ENCODE data around the gene NEGR1.
"Not testable (repeated sequence)": the region's sequence is repeated elsewhere in the genome, so short reads cannot be mapped to it uniquely, and the experiment has no call there.

Gene NEGR1

DNA sequence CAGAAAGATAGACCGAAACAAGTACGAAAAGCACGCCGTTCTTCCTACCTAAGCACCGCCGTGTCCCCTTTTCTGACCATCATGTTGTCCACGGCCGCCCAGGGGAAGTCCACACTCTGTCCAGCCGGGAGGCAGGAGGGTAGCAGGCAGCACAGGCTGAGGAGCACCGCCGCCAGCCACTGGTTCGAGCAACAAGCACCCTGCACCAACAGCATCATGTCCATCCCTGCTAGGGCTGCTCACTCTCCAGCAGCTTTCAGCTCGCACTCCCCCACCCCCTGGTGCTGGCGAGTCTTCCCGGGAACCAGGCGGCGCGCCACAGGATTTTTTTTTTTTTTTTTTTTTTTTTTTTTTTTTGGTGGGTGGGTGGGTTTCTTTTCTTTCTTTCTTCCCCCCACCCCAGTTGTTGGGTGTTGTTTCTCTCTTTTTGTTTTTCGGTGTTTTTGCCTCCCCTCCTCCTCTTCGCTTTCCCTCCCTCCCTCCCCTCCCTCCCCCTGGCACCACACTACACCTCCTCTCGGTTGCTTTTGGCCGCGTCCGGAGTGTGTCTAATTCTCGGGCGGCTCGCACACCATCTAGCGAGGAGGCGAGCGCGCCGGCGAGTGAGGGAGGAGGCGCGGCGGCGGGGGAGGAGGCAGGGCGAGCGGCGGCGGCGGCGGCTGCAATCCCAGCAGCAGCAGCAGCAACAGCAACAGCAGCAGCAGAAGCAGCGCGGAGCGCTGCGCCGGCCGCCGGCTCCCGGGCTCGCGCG lies at the start of gene NEGR1:
TSS of gene NEGR1 (minus strand) at position 269 of the 751 bp plus-strand sequence.
- peak in 1 of 4 experiments; percentile 41 for DNase-seq

DNA sequence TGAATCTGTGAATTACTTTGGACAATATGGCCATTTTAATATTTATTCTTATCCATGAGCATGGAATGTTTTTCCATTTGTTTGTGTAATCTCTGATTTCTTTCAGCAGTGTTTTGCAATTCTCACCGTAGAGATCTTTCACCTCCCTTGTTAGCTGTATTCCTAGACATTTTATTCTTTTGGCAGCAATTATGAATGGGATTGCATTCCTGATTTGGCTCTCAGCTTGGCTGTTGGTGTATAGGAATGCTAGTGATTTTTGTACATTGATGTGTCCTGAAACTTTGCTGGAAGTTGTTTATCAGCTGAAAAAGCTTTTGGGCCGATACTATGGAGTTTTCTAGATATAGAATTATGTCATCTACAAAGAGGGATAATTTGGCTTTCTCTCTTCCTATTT lies 44.2 kb upstream of the NEGR1 start:
- DNase-seq: no peak

DNA sequence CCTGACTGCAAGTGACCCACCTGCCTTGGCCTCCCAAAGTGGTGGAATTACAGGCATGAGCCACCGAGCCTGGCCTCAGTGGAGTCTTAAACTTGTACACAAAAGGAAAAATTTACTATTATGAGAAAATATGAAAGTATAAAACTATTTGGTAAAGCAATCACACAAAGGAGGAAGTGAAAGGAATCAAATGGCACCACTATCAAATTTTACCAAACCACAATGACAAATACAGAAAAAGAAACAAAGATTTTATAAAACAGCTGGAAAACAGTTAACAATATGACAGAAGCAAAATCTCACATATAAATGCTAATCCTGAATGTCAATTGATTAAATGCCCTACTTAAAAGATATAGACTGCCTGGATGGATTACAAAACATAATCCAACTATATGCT lies 42.1 kb upstream of the NEGR1 start:
- DNase-seq: no peak

DNA sequence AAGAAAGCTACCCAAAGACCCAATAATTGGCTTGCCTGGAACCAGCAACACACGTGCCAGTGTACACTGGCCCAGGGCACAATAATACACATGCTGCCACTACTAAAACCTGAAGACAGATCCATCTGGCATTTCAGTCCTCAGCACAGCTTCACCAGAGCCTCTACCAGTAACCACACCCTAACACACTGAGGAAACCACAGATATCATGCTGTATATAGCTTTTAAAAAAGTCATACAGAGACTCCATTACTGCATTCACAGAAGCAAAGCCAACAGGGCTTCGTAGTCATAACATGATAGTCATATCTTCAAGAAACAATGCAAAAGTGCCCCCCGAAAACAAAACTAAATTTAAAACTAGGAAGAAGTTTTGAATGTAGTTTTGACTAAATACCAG lies 40.6 kb upstream of the NEGR1 start:
- DNase-seq: no peak

DNA sequence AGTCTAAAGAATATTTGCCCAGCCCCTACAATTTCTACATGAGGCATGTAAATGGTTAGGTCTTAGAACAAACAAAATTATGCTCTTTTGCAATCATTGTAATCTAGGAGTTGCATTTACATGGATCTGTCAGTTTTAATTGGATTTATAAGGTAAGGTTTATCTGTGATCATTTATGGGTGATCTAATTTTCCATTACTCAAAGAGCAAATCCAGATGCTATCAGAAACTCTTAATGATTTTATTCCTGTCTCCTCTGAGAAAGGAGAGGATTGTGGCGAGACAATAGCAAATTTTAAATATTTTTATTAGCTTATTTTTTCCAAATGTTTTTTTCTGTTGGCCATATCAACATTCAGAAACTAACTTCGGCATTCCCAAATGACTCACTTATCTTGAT lies 14.2 kb upstream of the NEGR1 start:
- DNase-seq: no peak

DNA sequence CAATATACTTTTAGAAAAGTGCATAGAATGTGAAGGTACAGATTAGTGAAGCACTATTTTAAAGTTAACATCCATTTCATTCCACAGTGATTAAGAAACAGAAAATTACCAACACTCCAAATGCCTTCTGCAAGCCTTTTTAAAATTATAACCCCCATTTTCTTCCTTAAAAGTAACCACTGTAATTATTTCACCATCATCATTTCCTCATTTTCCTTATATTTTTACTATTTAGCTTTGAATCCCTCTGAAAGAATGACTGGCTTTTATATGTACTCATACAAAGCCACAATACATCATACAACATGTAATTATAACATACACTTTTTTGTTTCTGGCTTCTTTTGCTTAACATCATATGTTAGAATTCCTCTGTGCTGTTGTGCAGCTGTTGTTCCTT lies 6.5 kb upstream of the NEGR1 start:
- DNase-seq: no peak

DNA sequence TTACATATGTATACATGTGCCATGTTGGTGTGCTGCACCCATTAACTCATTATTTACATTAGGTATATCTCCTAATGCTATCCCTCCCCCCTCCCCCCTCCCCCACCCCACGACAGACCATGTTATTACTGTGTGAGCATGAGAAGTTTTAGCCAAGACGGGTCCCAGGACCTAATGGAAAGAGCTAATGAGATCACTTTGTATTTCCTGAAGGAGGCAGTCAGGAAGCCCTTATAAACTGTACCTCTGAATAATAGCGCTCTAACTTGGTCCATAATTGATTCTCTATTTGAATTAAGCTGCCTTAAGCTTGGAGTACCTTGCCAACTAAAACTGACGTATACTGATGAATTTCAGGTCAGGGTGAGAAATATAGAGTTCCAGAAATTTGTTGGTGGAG lies 4.1 kb upstream of the NEGR1 start:
- DNase-seq: no peak

DNA sequence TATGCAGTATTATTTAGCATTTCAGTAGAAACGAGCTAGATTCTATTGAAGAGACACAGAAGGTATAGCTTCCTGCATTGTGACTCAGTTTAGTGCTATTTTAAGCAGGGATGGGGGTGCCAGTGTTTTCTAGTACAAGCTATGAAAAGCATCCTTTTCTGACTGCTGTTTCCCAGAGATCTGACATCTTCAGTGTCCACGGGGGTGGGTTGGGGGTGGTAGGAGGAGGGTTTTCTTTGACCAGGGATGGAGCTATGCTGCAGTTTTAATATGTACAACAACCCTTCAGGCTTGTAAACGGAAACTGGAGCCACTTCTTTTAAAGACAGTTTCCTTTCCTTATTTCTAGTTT lies 2.7 kb upstream of the NEGR1 start:
- no peak for DNase-seq

DNA sequence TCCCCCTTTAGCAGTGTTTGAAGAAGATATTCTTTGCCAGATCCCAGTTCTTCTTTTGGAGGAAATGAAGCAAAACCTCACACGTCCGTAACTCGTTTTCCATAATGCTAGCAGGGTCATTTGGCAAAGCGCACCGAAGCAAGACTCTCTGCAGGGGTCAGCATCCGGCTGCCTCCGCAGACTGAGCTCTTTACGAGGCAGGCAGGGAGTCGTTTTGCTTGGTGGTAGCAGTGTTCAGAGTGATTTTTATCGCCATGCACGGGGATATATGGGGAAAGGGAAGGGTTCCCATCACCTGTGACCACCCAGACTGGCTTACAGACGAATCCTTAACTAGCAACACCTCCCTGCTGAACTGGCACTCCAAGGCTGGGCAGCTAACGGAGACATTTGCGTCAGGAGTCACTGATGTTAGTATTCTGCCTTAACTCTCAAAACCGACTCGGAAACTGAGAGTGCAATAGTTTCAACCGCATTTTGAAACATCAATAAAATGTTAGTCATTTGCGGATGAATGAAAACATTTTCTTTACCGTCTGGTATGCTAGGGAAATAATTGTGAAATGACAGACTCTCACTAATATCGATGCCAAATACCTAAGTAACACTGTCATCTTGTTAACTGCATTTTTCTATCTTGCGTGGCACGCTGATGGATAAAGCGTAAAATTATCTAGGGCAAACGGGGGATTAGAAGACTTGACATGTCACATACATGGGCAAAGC lies 2.2 kb upstream of the NEGR1 start:
- no peak for DNase-seq

DNA sequence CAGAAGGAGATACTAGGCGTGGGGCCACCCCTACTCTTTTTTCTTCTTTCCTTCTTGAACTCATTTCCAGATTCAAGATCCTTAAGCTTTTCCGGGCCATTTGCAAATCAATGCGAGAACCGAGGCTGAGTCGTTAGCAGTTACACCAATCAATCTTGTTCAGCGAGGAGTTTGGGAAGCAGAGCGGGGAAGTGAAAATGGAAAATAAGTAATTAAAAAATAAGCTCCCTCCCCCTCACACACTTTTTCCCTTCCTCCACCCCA lies 1.7 kb upstream of the NEGR1 start:
- DNase-seq: no peak

DNA sequence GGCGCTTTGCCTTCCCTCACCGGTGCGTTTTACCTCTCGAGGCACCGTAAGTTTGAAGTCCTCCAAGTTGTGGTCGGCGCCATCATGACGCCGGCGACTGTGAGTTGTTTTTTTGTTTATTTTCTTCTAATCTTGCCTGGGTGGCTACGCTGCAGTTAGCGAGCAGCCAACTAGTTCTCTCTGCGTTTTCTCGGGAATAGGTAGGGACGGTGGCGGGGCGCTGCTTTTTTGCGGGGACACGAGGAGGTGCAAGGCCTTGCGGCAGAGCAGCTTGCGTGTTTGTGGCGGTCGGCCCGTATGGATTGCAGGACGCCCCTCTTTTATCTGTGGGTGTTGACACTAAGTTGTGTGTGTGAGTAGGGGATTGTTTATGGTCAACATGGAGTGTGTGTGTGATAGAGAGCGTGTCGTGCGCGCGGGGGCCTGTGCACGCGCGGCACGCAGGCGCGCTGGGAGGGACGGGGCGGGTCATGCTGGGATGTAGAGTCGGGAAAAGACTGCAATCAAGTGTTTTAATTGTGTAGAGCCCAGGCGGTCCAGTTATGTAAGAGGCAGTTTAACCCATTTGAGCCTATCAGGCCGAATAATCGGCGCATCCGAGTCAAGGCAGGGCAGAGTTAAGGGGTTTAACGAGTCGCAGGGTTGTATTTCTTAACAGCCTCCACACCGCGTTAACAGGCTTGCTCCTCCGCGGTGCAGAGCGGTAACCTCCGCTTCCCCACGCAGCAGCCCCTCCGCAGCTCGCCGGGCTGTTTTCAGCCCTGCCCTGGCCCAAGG lies 1.2 kb upstream of the NEGR1 start:
- peak in 1 of 4 experiments; percentile 3 for DNase-seq

DNA sequence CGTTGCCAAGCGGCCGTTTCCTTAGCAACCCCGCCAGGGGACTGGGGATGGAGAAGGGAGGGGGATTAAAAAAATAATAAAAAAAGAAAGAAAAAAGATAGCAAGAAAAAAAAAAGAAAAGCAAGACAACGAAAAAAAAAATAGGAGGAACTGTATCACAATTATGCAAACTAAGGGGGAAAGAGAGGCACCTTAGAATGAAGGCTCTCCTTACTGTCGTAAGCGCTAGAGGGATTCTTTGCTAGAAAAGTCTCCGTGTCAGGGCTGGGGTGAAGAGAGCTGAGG lies 625 bp upstream of the NEGR1 start:
- no peak for DNase-seq

DNA sequence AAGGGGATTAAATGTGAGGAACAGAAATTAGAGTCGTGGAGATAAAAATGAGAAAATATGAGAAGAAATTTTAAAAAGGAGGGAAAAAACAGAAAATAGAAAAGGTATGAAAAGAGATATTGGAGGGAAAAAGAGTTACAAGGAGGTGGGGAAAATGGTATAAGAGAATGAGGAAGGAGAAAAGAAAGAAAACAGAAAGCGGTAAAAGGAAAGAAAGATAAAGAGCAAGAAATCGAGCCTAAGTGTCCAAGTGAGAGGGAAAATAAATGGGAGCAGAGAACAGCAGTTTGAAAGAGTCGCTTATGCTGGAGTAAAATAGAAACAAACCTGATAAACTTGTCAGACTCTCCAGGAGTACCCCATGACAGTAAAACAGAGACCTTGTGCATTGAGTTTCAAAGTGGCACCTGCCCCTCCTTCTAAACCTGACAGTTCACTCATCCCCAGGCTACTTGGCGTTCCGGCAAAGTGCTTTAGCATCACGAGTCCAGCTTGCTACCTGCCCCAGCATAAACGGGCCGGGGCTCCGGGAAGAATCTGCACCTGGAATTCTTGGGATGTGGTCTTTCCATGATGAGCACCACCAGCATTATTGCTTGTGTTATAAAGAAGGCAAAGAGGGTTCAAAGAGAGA lies 585 bp downstream of the NEGR1 start:
- no peak for DNase-seq

DNA sequence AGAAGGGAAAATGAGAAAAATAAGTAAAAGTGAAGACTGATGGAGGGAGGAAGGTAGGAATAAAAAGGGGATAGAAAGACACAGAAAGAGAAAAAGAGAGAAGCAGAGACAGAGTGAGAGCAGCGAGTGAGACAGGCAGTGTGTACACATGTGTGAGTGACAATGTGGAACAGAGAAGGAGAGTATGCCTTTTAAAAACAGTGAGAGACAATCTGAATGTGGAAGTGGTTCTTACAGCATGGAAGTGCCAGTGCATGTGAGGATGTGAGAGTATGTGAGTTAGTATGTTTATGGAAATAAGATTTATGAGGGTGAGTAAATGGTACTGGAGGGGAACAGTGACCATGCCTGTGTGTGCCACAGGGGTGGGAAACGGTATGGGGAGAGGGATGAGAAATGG lies 1.2 kb downstream of the NEGR1 start:
- DNase-seq: no peak

DNA sequence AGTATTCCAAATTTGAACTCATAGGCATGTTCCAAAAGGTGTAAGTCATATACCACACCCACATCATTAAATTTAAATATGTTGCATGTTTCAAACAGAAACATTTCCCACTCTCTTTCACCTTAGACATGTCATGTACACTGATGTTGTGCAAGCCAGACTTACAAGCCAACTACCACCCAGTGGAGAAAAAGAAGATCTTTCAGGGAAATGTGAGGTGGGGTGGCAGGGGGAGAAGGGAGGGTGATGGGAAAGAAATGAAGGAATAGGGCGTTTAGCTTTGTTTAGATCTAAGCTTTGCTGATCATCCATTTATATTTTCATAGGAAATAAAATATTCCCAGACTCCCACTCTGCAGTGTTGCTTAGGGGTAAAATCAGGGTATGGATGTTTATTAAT lies 1.6 kb downstream of the NEGR1 start:
- DNase-seq: no peak

DNA sequence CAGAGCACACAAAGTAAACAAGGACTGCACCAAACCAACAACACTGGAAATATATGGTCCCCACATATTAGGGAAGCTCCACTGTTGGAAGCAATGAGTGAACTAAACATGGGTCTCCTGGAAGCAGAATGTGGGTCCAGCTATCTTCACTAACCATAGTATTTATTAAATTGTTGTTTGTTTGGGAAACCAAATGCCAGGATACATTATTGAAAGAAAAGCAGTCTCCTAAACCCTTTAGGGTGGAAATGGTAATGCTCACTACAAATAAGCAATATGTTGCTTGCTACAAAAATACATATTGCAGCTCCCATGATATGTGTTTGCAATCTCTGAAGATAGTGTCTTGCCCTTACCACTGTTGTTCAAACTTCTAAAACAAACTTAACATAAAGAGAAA lies 2.2 kb downstream of the NEGR1 start:
- DNase-seq: no peak

DNA sequence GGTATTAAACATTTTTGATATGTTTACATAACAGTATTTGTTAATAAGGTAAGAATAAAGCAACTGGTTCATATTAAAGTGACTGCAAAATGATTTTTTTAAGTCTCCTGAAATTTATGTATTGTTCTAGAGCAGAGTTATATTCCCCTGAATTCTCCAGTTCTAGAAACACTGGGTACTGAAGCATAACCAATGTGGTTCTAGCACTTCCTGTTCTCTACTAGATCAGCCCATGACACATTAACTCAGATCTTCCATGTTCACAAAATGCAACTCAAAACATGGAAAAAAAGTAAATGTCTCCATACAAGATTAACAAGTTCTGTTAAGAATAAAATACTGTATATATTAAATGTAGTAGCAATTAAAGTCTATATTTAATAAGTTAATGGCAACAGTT lies 3.9 kb downstream of the NEGR1 start:
- DNase-seq: no peak

DNA sequence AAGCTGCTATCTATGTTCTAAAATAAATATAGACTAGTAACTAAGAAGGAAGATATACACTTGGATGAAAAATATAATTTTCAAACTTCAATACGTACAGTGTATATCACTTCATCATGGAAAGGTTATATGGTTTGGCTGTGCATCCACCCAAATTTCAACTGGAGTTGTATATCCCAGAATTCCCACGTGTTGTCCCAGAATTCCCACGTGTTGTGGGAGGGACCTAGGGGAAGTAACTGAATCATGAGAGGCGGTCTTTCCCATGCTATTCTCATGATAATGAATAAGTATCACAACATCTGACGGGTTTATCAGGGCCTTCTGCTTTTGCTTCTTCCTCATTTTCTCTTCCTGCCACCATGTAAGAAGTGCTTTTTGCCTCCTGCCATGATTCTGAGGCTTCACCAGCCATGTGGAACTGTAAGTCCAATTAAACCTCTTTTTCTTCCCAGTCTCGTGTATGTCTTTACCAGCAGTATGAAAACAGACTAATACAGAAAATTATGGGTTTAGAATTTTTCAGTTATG lies 10.7 kb downstream of the NEGR1 start:
- DNase-seq: no peak

DNA sequence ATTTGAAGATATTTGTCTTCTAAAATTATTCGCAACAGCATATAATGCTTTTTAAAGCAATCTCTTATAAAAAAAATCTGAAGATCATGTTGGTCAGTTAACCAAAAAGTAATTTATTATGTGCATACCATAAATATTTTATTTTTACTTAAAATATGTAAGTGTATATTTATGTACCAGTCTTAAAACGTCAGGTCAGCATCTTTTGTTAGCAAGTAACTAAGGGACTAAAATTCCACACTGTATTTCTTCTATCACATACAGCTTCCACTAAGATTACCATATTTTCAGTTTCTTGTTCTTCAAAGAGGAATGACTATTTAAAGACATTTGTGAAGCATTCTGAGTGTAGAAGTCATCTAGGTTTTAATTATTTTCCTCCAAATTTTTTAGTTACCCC lies 19.6 kb downstream of the NEGR1 start:
- DNase-seq: no peak

DNA sequence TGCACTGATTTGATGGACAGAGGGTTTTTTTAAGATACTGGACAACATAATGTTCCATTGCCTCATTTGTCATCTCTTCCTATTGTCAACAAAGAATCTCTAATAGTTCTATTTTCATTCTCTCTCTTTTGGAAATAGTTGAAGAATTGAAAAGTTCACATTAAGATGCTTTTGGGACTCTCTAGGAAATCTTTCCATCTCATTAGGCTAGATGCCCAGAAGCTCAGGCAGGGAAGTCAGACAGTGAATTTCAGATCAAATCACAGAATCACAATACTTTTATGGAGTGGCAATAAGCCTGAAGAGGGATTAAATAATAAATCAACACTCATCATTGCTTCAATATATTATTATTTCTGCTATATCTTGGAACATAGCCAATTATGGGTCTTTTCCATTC lies 29.2 kb downstream of the NEGR1 start:
- DNase-seq: no peak

DNA sequence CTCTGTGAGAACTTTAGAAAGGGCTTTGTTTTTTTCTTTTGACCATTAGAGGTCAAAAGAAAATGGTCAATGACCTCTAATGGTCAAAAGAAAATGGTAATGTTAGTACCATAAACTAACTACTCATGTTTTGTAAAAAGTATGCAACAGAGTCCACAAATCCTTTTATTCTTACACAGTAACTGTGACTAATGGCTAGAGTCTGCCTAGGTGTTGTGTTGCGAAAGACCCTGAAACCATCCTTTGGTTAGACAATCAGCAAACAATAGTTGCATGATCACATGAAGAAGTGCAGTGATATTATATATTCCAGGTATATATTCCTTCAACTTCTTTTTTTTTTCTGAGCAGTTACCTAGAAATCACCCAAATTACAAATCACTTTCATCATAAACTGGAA lies 40.9 kb downstream of the NEGR1 start:
- DNase-seq: no peak

DNA sequence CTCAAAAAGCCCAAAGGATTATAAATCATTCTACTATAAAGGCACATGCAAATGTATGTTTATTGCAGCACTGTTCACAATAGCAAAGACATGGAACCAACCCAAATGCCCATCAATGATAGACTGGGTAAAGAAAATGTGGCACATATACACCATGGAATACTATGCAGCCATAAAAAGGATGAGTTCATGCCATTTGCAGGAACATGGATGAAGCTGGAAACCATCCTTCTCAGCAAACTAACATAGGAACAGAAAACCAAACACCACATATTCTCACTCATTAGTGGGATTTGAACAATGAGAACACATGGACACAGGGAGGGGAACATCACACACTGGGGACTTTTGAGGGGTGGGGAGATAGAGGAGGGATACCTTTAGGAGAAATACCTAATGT lies 46.4 kb downstream of the NEGR1 start:
- not testable (repeated sequence) for DNase-seq

DNA sequence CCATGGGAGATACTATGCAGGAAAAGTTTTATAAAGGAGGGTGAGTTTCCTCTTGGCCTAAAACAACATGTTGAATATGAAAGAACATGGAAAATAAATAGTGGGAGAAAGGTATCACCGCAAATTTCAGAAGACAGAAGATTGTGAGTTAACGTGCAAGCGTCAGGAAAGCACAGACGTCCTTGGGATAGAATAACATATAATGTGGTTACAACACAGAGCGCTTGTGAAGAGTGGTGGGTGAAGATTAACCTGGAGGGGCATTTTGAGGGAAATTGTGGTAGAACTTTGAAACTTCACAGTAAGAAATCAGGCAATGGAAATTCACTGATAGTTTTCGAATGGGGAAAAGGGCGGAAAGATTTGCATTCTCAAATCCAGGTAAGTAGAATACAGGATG lies 47.3 kb downstream of the NEGR1 start:
- DNase-seq: no peak

DNA sequence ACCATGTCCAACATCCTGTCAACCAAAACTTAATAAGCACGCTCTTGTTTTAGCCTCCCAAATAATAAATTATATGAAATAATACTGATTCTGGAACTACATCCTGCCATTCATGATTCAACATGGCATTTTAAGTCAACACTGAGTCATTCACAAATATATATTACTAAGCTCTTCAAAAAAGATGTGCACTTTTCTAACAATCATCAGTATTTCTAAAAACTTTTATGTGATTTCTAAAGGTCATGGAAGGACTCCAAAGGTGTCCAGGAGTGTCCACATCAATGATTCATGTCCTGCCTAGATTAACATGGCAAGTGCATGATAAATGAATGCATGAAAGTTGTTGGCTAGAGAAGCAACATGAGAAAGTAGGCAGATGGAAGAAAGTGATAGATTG lies 51.6 kb downstream of the NEGR1 start:
- DNase-seq: no peak

All from activated naive CD4-positive, alpha-beta T cell (primary cell).